Measurements from ENCODE around the gene VAV3.

DNA sequence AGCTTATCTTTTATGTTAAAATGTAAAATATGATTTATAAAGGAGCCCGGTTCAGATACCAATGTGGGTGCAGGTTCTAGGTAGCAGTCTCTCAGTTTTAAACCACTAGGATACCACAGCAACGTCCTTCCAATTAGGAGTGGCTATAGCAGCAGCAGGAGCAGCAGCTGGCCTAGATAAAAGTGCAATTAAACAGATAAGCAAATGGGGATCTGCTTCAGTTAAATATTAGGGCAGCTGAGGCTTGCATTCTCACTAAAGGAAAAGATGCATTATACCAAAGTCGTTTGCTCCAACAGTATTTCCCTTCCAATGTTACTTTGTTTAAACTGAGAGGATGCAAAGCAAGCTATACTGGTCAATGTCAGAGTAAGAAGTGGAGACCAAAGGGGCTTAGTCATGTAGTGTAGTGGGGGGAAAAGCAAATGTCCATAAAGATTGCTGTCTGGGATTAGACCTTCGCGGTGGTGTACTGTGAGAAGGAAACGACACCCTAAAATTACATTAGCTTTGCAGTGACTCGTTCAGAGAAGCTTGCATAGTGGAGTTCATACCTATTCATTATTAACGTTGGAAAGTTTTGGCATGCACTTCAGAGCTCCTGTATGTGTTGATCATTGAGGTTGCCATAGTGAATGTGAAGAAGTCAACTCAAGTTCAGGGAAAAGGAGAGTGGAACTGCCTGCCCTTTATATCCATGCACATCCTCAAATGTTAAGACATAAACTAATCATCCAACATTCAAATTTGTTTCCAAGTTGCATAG is 272.2 kb downstream of the VAV3 start:
- TF ChIP-seq CTCF (IDR thresholded peaks at IDR 0.05) = no peak
- no peak for TF ChIP-seq POLR2A (IDR thresholded peaks at IDR 0.05)

Measured in adrenal gland (tissue), 5 donors.